ENCODE data around the gene SNCB. TPM values are rescaled to one million over a fixed set of nuclear protein-coding genes. Genes with fewer than 3 reads are reported as not detected.
A peak's percentile ranks its signal among the peaks of the same experiment; 100 is the strongest.

SNCB gene
- total and polyA plus RNA-seq, 2 of the 4 experiments (the other 2 are of a cell fraction): 0.41 TPM; not detected in 1

DNA sequence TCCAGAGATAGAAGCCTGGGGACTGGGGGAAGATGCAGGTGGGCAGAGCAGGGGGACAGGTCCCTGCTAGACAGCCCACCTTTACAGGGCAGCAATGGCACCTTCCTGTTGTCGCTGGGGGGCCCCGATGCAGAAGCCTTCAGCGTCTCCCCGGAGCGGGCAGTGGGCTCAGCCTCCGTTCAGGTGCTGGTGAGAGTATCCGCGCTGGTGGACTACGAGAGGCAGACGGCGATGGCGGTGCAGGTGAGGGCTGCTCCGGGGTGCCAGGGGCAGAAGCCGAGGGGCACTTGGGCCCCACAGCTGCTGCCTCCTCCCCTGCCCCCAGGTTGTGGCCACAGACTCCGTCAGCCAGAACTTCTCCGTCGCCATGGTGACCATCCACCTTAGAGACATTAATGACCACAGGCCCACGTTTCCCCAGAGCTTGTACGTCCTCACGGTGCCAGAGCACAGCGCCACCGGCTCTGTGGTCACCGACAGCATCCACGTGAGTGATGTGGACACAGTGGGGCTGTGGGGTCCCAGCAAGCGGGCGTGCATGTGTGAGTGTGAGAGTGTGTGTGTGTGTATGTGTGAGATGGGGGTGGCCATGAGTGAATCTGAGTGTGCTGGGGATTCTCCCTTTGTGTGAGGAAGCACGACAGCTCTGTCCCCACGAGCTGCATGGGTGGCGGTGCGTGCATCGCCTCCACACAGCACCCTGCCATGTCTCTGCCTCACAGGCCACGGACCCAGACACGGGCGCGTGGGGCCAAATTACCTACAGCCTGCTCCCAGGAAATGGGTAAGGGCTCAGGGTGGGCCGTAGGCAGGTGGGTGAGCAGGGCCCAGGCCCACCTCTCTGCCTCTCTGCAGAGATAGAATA, 52.8 kb downstream of the SNCB start (continued):
- TF ChIP-seq RCOR1 (IDR thresholded peaks at IDR 0.05; ENCODE audit: insufficient replicate concordance, low read length): no peak

DNA sequence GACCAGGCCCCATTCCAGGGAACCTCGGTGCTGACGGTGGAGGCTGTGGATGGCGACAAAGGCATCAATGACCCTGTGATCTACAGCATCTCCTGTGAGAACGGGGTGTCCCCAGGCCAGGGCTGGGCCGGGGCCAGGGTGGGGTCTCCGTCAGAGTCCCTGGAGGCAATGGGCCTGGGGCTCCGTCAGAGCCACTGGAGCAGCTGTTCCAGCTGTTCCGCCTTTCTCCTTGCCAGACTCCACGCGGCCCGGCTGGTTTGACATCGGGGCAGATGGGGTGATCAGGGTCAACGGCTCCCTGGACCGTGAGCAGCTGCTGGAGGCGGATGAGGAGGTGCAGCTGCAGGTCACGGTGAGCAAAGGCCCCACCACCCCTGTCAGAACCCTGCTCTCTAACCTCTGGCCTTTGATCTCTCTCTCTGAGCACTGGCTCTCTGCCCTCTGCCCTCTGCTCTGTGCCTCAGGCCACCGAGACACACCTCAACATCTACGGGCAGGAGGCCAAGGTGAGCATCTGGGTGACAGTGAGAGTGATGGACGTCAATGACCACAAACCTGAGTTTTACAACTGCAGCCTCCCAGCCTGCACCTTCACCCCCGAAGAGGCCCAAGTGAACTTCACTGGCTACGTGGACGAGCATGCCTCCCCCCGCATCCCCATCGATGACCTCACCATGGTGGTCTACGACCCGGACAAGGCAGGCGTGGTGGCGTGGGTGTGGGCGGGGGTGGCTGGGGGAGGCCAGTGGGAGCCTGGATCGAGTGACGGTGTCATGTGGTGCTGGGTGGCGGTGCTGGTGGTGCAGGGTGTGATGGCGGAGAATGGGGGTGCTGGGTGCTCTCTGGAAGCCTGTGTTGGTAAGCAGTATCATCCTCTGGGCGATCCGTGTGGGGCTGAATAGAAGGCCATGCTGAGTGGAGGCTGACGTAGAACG, 54.6 kb downstream of the SNCB start:
- H3K27me3 ChIP-seq (ENCODE audit: control insufficient read depth, insufficient read depth, low read length): peaks cover 5% of the 10 kb centered on the region; the same call in 1 of the 2 replicates
- dilution Hi-C loops (cut with HindIII; ENCODE audit: low sequenced_read_pairs, unreplicated experiment) (no loop called here), intact Hi-C loops (cut with micrococcal nuclease) (no loop called here), in situ Hi-C loops (cut with MboI; ENCODE audit: low sequenced_read_pairs) (loop anchor here (10.0 kb wide), 1 partner anchor 49 kb away; no protein-coding TSS in a partner anchor)
- peaks cover 9% of the 10 kb centered on the region; the same call in 1 of the 2 replicates for H3K9me1 ChIP-seq (ENCODE audit: insufficient read depth, low read length)
- no peak overlapping the region for H2BK5ac ChIP-seq (ENCODE audit: low read depth, low read length, poor library complexity, severe bottlenecking)
- H4K5ac ChIP-seq (ENCODE audit: low read depth, low read length): no peak overlapping the region
- no peak overlapping the region for H2AK5ac ChIP-seq (ENCODE audit: low read depth, low read length)
- H3K18ac ChIP-seq (ENCODE audit: low read depth, low read length): no peak overlapping the region
- no peak overlapping the region for H2AK9ac ChIP-seq (replicated peaks; ENCODE audit: low read depth, low read length, poor library complexity)
- no peaks in the 10 kb centered on the region for H3K36me3 ChIP-seq (ENCODE audit: control insufficient read depth, insufficient read depth, low read length)
- no peak overlapping the region for H3K4me2 ChIP-seq (ENCODE audit: low read depth, low read length)
- H2BK15ac ChIP-seq (ENCODE audit: low read depth, low read length): no peak overlapping the region
- H3K4me1 ChIP-seq (ENCODE audit: control insufficient read depth, insufficient read depth, low read length): peaks cover 7% of the 10 kb centered on the region
- H3K9ac ChIP-seq (ENCODE audit: low read depth, low read length): no peak overlapping the region
- H4K91ac ChIP-seq (ENCODE audit: insufficient read depth, low read depth, low read length): no peak overlapping the region
- H3K4ac ChIP-seq (ENCODE audit: low read depth, low read length): no peak overlapping the region
- no peak overlapping the region for H3K27ac ChIP-seq (ENCODE audit: insufficient read depth, low read length)
- no peak overlapping the region for H4K8ac ChIP-seq (ENCODE audit: low read depth in 2 of 2, low read length in 2 of 2)
- H3K56ac ChIP-seq (ENCODE audit: extremely low read depth, insufficient read depth, low read length): no peak overlapping the region
- POLR2A ChIA-PET (ENCODE audit: unreplicated experiment): no interaction called here
- no peak overlapping the region for H3K23ac ChIP-seq (ENCODE audit: low read depth, low read length)
- H3K4me3 ChIP-seq (ENCODE audit: insufficient read depth, low read depth, low read length): no peak overlapping the region
- ATAC-seq (ENCODE audit: low read depth) (no peak), DNase-seq (no peak)
- BruUV-seq (replicated peaks): no TSS peak
- H2BK20ac ChIP-seq (ENCODE audit: low read depth, low read length): no peak overlapping the region
- no peak overlapping the region for H3K14ac ChIP-seq (replicated peaks; ENCODE audit: low read depth, low read length)
- 68% methylated on average over 9 of the region's 37 CpGs; no CpG with 5 or more reads in 1 of the 2 experiments for WGBS, 2 experiments (ENCODE audit: extremely low coverage in 2 of 2, insufficient read length in 1 of 2)
- no peaks in the 10 kb centered on the region; a peak in 1 of 4 replicates for H3K79me1 ChIP-seq (ENCODE audit: low read depth in 1 of 2, low read length in 2 of 2)
- H3K9me3 ChIP-seq (ENCODE audit: control insufficient read depth, insufficient read depth, low read length): no peaks in the 10 kb centered on the region
- no peaks in the 10 kb centered on the region for H4K20me1 ChIP-seq (ENCODE audit: insufficient read depth, low read length)
- H2AFZ ChIP-seq (replicated peaks; ENCODE audit: low read length, poor library complexity): peak overlapping the region; percentile 46
- CTCF ChIA-PET: interaction anchor here (0.9 kb wide), 1 partner anchor 85 kb away, joined by 3 read pairs; no protein-coding TSS in a partner anchor
- no peak overlapping the region for H2BK120ac ChIP-seq (ENCODE audit: low read depth, low read length)
- no peak for TF ChIP-seq MXI1 (IDR thresholded peaks at IDR 0.05; ENCODE audit: borderline replicate concordance, low read depth, low read length)
- TF ChIP-seq FOS (IDR thresholded peaks at IDR 0.05; ENCODE audit: low read depth, low read length): no peak
- TF ChIP-seq RCOR1 (IDR thresholded peaks at IDR 0.05; ENCODE audit: insufficient replicate concordance, low read length): no peak
- TF ChIP-seq, protein P1, sequence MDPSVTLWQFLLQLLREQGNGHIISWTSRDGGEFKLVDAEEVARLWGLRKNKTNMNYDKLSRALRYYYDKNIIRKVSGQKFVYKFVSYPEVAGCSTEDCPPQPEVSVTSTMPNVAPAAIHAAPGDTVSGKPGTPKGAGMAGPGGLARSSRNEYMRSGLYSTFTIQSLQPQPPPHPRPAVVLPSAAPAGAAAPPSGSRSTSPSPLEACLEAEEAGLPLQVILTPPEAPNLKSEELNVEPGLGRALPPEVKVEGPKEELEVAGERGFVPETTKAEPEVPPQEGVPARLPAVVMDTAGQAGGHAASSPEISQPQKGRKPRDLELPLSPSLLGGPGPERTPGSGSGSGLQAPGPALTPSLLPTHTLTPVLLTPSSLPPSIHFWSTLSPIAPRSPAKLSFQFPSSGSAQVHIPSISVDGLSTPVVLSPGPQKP (IDR thresholded peaks at IDR 0.05; ENCODE audit: borderline replicate concordance, low read depth, low read length): no peak
- TF ChIP-seq, protein P2, sequence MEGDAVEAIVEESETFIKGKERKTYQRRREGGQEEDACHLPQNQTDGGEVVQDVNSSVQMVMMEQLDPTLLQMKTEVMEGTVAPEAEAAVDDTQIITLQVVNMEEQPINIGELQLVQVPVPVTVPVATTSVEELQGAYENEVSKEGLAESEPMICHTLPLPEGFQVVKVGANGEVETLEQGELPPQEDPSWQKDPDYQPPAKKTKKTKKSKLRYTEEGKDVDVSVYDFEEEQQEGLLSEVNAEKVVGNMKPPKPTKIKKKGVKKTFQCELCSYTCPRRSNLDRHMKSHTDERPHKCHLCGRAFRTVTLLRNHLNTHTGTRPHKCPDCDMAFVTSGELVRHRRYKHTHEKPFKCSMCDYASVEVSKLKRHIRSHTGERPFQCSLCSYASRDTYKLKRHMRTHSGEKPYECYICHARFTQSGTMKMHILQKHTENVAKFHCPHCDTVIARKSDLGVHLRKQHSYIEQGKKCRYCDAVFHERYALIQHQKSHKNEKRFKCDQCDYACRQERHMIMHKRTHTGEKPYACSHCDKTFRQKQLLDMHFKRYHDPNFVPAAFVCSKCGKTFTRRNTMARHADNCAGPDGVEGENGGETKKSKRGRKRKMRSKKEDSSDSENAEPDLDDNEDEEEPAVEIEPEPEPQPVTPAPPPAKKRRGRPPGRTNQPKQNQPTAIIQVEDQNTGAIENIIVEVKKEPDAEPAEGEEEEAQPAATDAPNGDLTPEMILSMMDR (conservative IDR thresholded peaks at IDR 0.05; ENCODE audit: low read depth, low read length): no peak
- TF ChIP-seq MAFK (IDR thresholded peaks at IDR 0.05; ENCODE audit: low read depth, low read length): no peak
- TF ChIP-seq CEBPB (IDR thresholded peaks at IDR 0.05; ENCODE audit: low read depth, low read length): no peak
- TF ChIP-seq NFE2L2 (IDR thresholded peaks at IDR 0.05; ENCODE audit: low read depth, low read length): no peak
- no peak for TF ChIP-seq MAZ (IDR thresholded peaks at IDR 0.05; ENCODE audit: borderline replicate concordance, low read depth, low read length)
- no peak for TF ChIP-seq RFX5 (IDR thresholded peaks at IDR 0.05; ENCODE audit: low read depth, low read length)

Data from IMR-90 (cell line).